PC-9 (cell line): Measurements from ENCODE around the gene RHBDL1. TPM values are rescaled to one million over a fixed set of nuclear protein-coding genes. Genes with fewer than 3 reads are reported as not detected.

Experiments
- BruUV-seq: library from RNA; stranded (reverse); fragments of 400-500 nt; replicated peaks from 2 replicates; lab custom pipeline; 2021; lab: Mats Ljungman, UMichigan
- CTCF ChIA-PET: fragments of 300-600 bp; sonication (Branson Sonifier 250); formaldehyde crosslinking; loops from one replicate; lab custom pipeline; 2022; ENCODE audit warnings: antibody characterized with exemption; lab: Charles Lee
- POLR2A ChIA-PET: fragments of 300-600 bp; sonication (Branson Sonifier 250); formaldehyde crosslinking; loops from one replicate; lab custom pipeline; 2022; ENCODE audit warnings: antibody characterized with exemption; ENCODE audit not compliant: unreplicated experiment; lab: Charles Lee
- DNase-seq, 2 experiments: peaks; one replicate each; pipeline versions ENCODE4 v3.0.0 to v3.0.0-alpha.2; 2015 to 2022; ENCODE audit warnings: mixed read lengths in 1 of 2
- H2AFZ ChIP-seq: fragments of 200-600 bp; sonication (generic); 2 replicates; pipeline ENCODE4 v1.8.1; 2017; ENCODE audit warnings: antibody characterized with exemption
- H3F3A ChIP-seq: fragments of 200-600 bp; sonication (generic); 2 replicates; pipeline ENCODE4 v1.8.1; 2017; ENCODE audit warnings: antibody characterized with exemption, mild to moderate bottlenecking, low read depth; ENCODE audit not compliant: insufficient read depth
- H3K27ac ChIP-seq: fragments of 200-600 bp; sonication (generic); 2 replicates; pipeline ENCODE4 v1.6.1; 2016; ENCODE audit warnings: mixed run types
- H3K27me3 ChIP-seq: fragments of 200-600 bp; sonication (generic); 2 replicates; pipeline ENCODE4 v1.6.1; 2016; ENCODE audit warnings: low read depth, mixed run types; ENCODE audit not compliant: insufficient read depth
- H3K36me3 ChIP-seq: fragments of 200-600 bp; sonication (generic); 2 replicates; pipeline ENCODE4 v1.6.1; 2016; ENCODE audit warnings: low read depth, mixed run types
- H3K4me1 ChIP-seq: fragments of 200-600 bp; sonication (generic); replicated peaks from 2 replicates; pipeline ENCODE4 v1.6.1; 2016; ENCODE audit warnings: mixed run types; ENCODE audit not compliant: insufficient read depth
- H3K4me2 ChIP-seq: fragments of 200-600 bp; sonication (generic); 2 replicates; pipeline ENCODE4 v1.6.1; 2017; ENCODE audit warnings: mixed run types
- H3K4me3 ChIP-seq: fragments of 200-600 bp; sonication (generic); 2 replicates; pipeline ENCODE4 v1.6.1; 2016; ENCODE audit warnings: mixed run types
- H3K79me2 ChIP-seq: fragments of 200-600 bp; sonication (generic); 2 replicates; pipeline ENCODE4 v1.6.1; 2017; ENCODE audit warnings: low read depth, mixed run types
- H3K9me2 ChIP-seq: fragments of 200-600 bp; sonication (generic); 2 replicates; pipeline ENCODE4 v1.8.1; 2017; ENCODE audit warnings: mild to moderate bottlenecking; ENCODE audit not compliant: insufficient read depth
- H3K9me3 ChIP-seq: fragments of 200-600 bp; sonication (generic); 2 replicates; pipeline ENCODE4 v1.8.1; 2016; ENCODE audit warnings: low read depth; ENCODE audit not compliant: insufficient read depth
- H4K20me1 ChIP-seq: fragments of 200-600 bp; sonication (generic); 2 replicates; pipeline ENCODE4 v1.8.1; 2017; ENCODE audit not compliant: insufficient read depth
- EZH2 ChIP-seq: fragments of 200-600 bp; sonication (generic); IDR thresholded peaks from 2 replicates; pipeline ENCODE4 v1.8.0; 2017; ENCODE audit warnings: antibody characterized with exemption, low read depth
- intact Hi-C: fragments of 100-400 bp; cut with micrococcal nuclease; formaldehyde crosslinking; loops from one replicate; pipeline ENCODE4 v1.10.0; 2022; ENCODE audit not compliant: unreplicated experiment
- total RNA-seq: library from RNA; stranded (reverse); gene quantifications from 2 replicates; pipeline ENCODE4 v1.2.3, GENCODE V29; 2021
- TF ChIP-seq, protein P1 (sequence below): fragments of 200-600 bp; sonication (generic); conservative IDR thresholded peaks from 2 replicates; pipeline ENCODE4 v1.6.1; 2017; ENCODE audit warnings: mixed run types, antibody characterized with exemption, mild to moderate bottlenecking, moderate library complexity

RHBDL1 gene
- total RNA-seq, 1 experiment from 2014 or later: 18.1 TPM

- Histone ChIP-seq H3F3A (peaks cover 34% of the 10 kb centered on the region; the same call in 1 of the 2 replicates), H3K4me1 (peaks cover 24% of the 10 kb centered on the region), H2AFZ (no peak overlapping the region), H4K20me1 (0 out of 2 replicates have a peak, but pooled peaks cover 12% of the 10 kb centered on the region), H3K79me2 (peaks cover 2% of the 10 kb centered on the region; the same call in 1 of the 2 replicates), H3K9me2 (no peaks in the 10 kb centered on the region), H3K27me3 (no peaks in the 10 kb centered on the region), H3K27ac (no peak overlapping the region), H3K4me2 (no peak overlapping the region), H3K4me3 (no peak overlapping the region), H3K9me3 (no peaks in the 10 kb centered on the region), H3K36me3 (no peaks in the 10 kb centered on the region)
- CTCF ChIA-PET: no interaction called here
- intact Hi-C loops: loop anchor here (5.0 kb wide), 1 partner anchor 38 kb away; the partner anchor contains the start of gene RHOT2
- BruUV-seq: no TSS peak
- DNase-seq: no peak
- TF ChIP-seq, protein P1, sequence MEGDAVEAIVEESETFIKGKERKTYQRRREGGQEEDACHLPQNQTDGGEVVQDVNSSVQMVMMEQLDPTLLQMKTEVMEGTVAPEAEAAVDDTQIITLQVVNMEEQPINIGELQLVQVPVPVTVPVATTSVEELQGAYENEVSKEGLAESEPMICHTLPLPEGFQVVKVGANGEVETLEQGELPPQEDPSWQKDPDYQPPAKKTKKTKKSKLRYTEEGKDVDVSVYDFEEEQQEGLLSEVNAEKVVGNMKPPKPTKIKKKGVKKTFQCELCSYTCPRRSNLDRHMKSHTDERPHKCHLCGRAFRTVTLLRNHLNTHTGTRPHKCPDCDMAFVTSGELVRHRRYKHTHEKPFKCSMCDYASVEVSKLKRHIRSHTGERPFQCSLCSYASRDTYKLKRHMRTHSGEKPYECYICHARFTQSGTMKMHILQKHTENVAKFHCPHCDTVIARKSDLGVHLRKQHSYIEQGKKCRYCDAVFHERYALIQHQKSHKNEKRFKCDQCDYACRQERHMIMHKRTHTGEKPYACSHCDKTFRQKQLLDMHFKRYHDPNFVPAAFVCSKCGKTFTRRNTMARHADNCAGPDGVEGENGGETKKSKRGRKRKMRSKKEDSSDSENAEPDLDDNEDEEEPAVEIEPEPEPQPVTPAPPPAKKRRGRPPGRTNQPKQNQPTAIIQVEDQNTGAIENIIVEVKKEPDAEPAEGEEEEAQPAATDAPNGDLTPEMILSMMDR: no peak
- no peak for TF ChIP-seq EZH2
- POLR2A ChIA-PET: no interaction called here
Observed at GRCh38 chr16:629185-629832, 46.2 kb upstream of the RHBDL1 start.

GRCh38 chr16:629833-630248, 45.6 kb upstream of the RHBDL1 start:
- ChIA-PET POLR2A (no interaction called here), CTCF (no interaction called here)
- Histone ChIP-seq H3K36me3 (no peaks in the 10 kb centered on the region), H3K79me2 (peaks cover 8% of the 10 kb centered on the region), H3F3A (peaks cover 29% of the 10 kb centered on the region; the same call in 1 of the 2 replicates), H4K20me1 (0 out of 2 replicates have a peak, but pooled peaks cover 12% of the 10 kb centered on the region), H3K9me2 (no peaks in the 10 kb centered on the region), H3K9me3 (no peaks in the 10 kb centered on the region), H3K27ac (no peak overlapping the region), H3K4me3 (no peak overlapping the region), H3K4me2 (no peak overlapping the region), H2AFZ (no peak overlapping the region), H3K27me3 (no peaks in the 10 kb centered on the region), H3K4me1 (peaks cover 26% of the 10 kb centered on the region)
- no TSS peak for BruUV-seq
- no peak for DNase-seq
- intact Hi-C loops: loop anchor here (5.0 kb wide), 1 partner anchor 37 kb away; the partner anchor contains the start of gene RHOT2
- TF ChIP-seq, protein P1: no peak
- no peak for TF ChIP-seq EZH2

GRCh38 chr16:630249-630814, 45.1 kb upstream of the RHBDL1 start:
- H3K9me3 ChIP-seq: no peaks in the 10 kb centered on the region
- no TSS peak for BruUV-seq
- no peaks in the 10 kb centered on the region for H3K27me3 ChIP-seq
- no peak for DNase-seq
- H3K36me3 ChIP-seq: no peaks in the 10 kb centered on the region
- no peak overlapping the region for H2AFZ ChIP-seq
- peaks cover 31% of the 10 kb centered on the region for H3K4me1 ChIP-seq
- ChIA-PET CTCF (no interaction called here), POLR2A (no interaction called here)
- no peak overlapping the region for H3K4me3 ChIP-seq
- intact Hi-C loops: no loop called here
- no peaks in the 10 kb centered on the region for H3K9me2 ChIP-seq
- TF ChIP-seq EZH2: no peak
- TF ChIP-seq, protein P1: no peak
- peaks cover 25% of the 10 kb centered on the region; the same call in 1 of the 2 replicates for H3F3A ChIP-seq
- H3K27ac ChIP-seq: no peak overlapping the region
- peaks cover 13% of the 10 kb centered on the region for H3K79me2 ChIP-seq
- 0 out of 2 replicates have a peak, but pooled peaks cover 12% of the 10 kb centered on the region for H4K20me1 ChIP-seq
- no peak overlapping the region for H3K4me2 ChIP-seq
